Measurements from ENCODE around the gene MCEMP1. TPM values are rescaled to one million over a fixed set of nuclear protein-coding genes. Genes with fewer than 3 reads are reported as not detected.

Gene MCEMP1
- total RNA-seq, 4 donors from 2014 or later: not detected

GRCh38 chr19:7632340-7633203 is 44.3 kb upstream of the MCEMP1 start:
- H3K4me3 ChIP-seq (ENCODE audit: low read depth, poor library complexity, severe bottlenecking): no peak overlapping the region
- intact Hi-C loops (cut with DNase I; ENCODE audit: low total_unique reads): no loop called here
- DNase-seq (ENCODE audit: low spot score in 2 of 2): no peak
- WGBS, 2 donors: 85 to 90% methylated on average over 36 to 38 of the region's 40 CpGs
- TF ChIP-seq CTCF (IDR thresholded peaks at IDR 0.05): no peak
- no peak for TF ChIP-seq POLR2A (IDR thresholded peaks at IDR 0.05)

- H3K4me3 ChIP-seq (ENCODE audit: low read depth, poor library complexity, severe bottlenecking): no peak within 1 kb of the TSS
- intact Hi-C loops (cut with DNase I; ENCODE audit: low total_unique reads): no loop called here
- TF ChIP-seq CTCF (IDR thresholded peaks at IDR 0.05) (no peak), POLR2A (IDR thresholded peaks at IDR 0.05) (no peak)
- 0 to 38% methylated on average over 1 to 2 of the region's 2 CpGs for WGBS, 2 donors
- no peak for DNase-seq (ENCODE audit: low spot score in 2 of 2)
Observed at GRCh38 chr19:7633698-7634097, 43.2 kb upstream of the MCEMP1 start, which contains the start of gene PCP2. Gene PCP2, minus strand, starts transcription at chr19:7633719. Its CDS starts 262 bp downstream, at chr19:7633457.

- 50 to 57% methylated on average over 6 of the region's 6 CpGs for WGBS, 2 donors
- intact Hi-C loops (cut with DNase I; ENCODE audit: low total_unique reads): no loop called here
- DNase-seq (ENCODE audit: low spot score in 2 of 2): no peak
- TF ChIP-seq POLR2A (IDR thresholded peaks at IDR 0.05) (no peak), CTCF (IDR thresholded peaks at IDR 0.05) (no peak)
- H3K4me3 ChIP-seq (ENCODE audit: low read depth, poor library complexity, severe bottlenecking): no peak overlapping the region
Observed at GRCh38 chr19:7635670-7636069, 41.2 kb upstream of the MCEMP1 start.

- no peak for DNase-seq (ENCODE audit: low spot score in 2 of 2)
- WGBS, 2 donors: 49 to 50% methylated on average over 16 of the region's 16 CpGs
- TF ChIP-seq CTCF (IDR thresholded peaks at IDR 0.05) (no peak), POLR2A (IDR thresholded peaks at IDR 0.05) (no peak)
- H3K4me3 ChIP-seq (ENCODE audit: low read depth, poor library complexity, severe bottlenecking): no peak overlapping the region
- intact Hi-C loops (cut with DNase I; ENCODE audit: low total_unique reads): no loop called here
Observed at GRCh38 chr19:7636317-7636690, 40.6 kb upstream of the MCEMP1 start.

- DNase-seq (ENCODE audit: low spot score in 2 of 2): peak; percentile 70 to 95
- intact Hi-C loops (cut with DNase I; ENCODE audit: low total_unique reads): no loop called here
- peak within 1 kb of the TSS; percentile 29 for H3K4me3 ChIP-seq (ENCODE audit: low read depth, poor library complexity, severe bottlenecking)
- TF ChIP-seq CTCF (IDR thresholded peaks at IDR 0.05) (no peak), POLR2A (IDR thresholded peaks at IDR 0.05) (no peak)
- WGBS, 2 donors: 5 to 9% methylated on average over 17 to 45 of the region's 61 CpGs
Observed at GRCh38 chr19:7636691-7637373, 40.1 kb upstream of the MCEMP1 start, which contains the start of gene STXBP2. Gene STXBP2, plus strand, starts transcription at chr19:7637110. Its CDS starts 40 bp downstream, at chr19:7637150.

Measured in lower leg skin (tissue), 4 donors.